NCI-H2081 treated with DMSO at 0.1 percent for 48 hours (cell line): ENCODE measurements around the gene KCNE3.
"Not testable (repeated sequence)": the region's sequence is repeated elsewhere in the genome, so short reads cannot be mapped to it uniquely, and the experiment has no call there.

Source experiments
- DNase-seq: peaks from one replicate; lab custom pipeline; 2025; lab: John Stamatoyannopoulos, UW

The KCNE3 gene

GRCh38 chr11:74443071-74443864, 24.1 kb downstream of the KCNE3 start:
- peak; percentile 81 for DNase-seq

- DNase-seq = no peak
Observed at GRCh38 chr11:74442636-74443035, 24.7 kb downstream of the KCNE3 start.

GRCh38 chr11:74438681-74439080, 28.7 kb downstream of the KCNE3 start:
- no peak for DNase-seq

GRCh38 chr11:74437441-74438042, 29.8 kb downstream of the KCNE3 start:
- no peak for DNase-seq

GRCh38 chr11:74434528-74434927, 32.8 kb downstream of the KCNE3 start:
- no peak for DNase-seq

- no peak for DNase-seq
Observed at GRCh38 chr11:74429205-74429604, 38.1 kb downstream of the KCNE3 start.

- no peak for DNase-seq
Observed at GRCh38 chr11:74427384-74427886, 39.9 kb downstream of the KCNE3 start.

- no peak for DNase-seq
Observed at GRCh38 chr11:74425100-74425499, 42.2 kb downstream of the KCNE3 start.

- DNase-seq = no peak
Observed at GRCh38 chr11:74418509-74418895, 48.8 kb downstream of the KCNE3 start.

- DNase-seq = no peak
Observed at GRCh38 chr11:74417860-74418508, 49.4 kb downstream of the KCNE3 start.

GRCh38 chr11:74417379-74417804, 50.0 kb downstream of the KCNE3 start:
- no peak for DNase-seq

- not testable (repeated sequence) for DNase-seq
Observed at GRCh38 chr11:74416974-74417373, 50.4 kb downstream of the KCNE3 start.

- DNase-seq = no peak
Observed at GRCh38 chr11:74412733-74413359, 54.5 kb downstream of the KCNE3 start.

- DNase-seq = no peak
Observed at GRCh38 chr11:74412321-74412720, 55.0 kb downstream of the KCNE3 start.

GRCh38 chr11:74409633-74410032, 57.7 kb downstream of the KCNE3 start:
- DNase-seq = no peak
